NCI-H2029 treated with DMSO at 0.1 percent for 48 hours (cell line): ENCODE data around the gene STK11IP.

ENCODE experiments used
- DNase-seq: peaks from one replicate; lab custom pipeline; 2025; lab: John Stamatoyannopoulos, UW

Gene STK11IP

DNA sequence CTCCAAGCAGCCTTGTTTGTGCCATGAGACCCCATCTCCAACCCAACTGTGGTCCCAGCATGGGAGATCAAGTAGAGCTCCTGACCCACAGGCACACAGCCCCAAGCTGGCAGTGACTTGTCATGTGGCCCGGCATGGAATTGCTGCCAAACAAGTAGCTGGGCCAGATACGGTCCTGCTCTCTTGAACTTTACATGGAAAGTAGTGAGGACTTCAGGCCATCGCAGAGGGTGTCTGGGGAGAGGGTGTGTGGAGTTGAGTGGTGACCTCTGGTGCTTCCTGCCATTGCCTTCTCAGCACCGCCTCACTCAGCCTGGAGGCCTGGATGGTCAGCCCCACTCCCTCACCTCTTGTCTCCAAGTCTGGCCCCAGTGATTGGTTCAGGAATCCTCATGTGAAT, 18.9 kb downstream of the STK11IP start:
- DNase-seq, result no peak

DNA sequence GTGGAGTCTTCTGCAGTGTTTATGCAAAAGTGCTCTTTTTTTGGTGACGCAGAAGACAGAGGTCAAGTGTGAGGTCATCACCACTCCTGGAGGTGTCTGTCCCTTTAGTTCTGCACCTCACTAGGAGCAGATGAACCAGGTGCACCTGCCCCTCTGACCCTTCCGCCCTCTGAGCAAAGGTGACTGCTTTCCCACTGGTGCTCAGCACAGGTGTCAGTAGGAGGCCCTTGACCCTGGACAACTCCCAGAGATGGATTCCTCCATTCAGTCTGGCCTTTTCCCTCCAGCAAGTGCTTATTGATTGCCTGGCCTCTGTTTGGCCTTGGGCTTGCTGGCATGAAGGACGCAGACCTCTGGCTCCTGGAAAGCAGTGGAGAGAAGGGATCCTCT, 21.1 kb downstream of the STK11IP start:
- DNase-seq, result no peak

DNA sequence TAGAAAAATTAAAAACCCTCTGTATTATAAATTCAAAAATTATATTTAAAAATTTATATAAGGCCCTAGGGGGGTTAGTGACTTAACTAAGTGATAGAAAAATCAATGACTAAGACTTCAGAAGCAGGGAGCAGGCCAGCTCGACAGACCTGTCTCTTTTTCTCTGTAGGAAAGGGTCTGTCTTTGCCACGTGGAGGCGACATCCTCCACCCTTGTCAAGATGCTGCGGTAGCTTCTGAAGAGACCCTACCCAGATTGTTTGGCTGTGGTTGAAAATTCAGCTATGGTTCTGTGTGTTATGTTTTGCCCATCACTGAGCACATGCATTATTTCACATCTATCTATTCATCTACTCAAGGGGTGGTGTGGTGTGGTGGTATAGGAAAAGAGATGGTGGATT, 21.6 kb downstream of the STK11IP start:
- DNase-seq, result no peak

DNA sequence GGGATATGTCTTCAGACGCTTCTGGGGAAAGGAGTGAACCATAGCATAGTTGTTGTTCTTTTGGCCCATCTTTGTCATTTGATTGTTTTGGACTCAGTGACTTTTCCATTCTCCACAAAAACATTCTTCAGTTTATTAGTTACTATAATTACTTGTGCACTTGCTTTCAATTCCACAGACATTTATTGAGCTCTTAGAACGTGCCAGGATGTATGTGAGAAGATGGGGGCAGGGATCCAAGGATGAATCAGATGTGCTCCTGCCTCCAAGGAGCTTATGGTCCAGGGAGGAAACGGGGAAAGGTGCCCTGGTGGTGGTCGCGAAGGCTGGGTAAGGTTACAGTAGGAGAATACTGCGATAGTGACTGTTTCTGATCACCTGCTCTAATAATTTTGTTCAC, 22.9 kb downstream of the STK11IP start:
- no peak for DNase-seq

DNA sequence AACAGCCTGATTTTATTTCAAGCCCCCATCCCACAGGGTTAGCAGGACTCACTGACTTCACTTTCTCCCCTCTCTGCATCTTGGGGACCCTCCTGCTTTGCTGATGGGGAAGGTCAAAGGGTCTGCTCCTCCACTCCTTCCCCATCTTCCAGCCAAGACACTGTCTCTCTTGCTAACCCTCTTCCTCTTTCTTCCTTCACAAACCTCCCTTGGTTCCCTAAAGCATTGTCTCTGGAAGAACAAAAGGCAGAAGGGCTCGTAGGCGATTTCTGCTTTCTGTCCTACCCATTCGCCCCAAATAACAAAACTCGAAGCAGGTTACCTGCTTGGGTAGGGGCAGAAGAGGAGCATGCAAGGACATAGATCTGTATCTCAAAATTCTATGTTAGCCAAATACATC, 24.3 kb downstream of the STK11IP start:
- DNase-seq, result no peak

DNA sequence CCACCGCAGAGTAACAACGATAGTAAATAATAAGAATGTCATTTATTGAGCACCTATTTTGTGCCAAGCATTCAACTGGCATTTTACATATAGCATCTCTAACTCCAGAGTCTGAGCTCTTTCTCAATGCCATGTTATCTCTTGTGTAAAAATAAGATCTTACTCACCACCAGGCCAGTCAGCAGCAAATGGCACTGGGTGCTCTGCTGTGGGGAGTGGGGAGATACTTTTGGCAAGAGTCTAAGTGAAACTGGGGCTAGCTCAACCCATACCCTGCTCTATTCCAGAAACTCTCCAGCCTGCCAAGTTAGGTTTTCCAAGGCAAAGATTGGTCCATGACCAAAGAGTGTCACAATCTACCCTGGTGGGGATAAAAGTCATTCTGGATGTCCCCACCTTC, 24.8 kb downstream of the STK11IP start:
- DNase-seq, result no peak

DNA sequence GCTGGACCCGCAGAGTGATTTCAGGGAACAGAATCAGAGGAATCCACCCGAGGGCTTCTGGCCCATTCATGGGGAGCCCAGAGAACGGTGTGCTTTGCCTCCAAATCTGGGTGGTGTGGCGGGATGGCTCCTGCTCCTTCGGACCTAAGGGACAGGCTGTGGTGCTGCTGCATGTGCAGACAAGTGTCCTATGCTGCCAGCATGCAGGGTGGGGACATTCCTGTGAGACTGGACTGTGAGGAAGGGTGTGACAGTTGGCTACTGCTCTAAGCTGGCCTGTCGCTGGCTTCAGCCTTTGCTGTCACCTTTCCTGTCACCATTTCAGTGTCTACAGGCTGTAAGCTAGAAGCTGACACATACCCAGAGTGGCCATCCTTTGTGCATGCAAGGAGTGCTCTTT, 26.9 kb downstream of the STK11IP start:
- no peak for DNase-seq

DNA sequence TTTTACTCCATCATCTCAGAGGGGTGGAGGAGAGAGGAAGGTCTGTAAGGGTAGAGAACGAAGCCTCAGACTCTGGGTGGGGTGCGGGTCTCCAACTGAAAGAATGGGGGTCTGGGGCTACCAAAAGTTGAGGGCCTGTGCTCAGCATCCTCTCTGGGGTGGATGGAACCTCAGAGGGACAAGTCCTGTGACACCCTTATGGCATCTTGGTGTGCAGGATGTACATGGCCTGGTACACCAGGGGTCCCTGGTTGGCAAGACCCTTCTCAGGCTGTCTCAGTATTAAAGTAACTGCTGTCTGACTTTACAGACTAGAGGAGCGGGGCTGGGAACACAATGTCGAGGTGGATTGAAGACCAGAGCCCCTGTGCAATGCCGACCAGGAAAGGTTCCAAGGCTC, 27.5 kb downstream of the STK11IP start:
- no peak for DNase-seq

DNA sequence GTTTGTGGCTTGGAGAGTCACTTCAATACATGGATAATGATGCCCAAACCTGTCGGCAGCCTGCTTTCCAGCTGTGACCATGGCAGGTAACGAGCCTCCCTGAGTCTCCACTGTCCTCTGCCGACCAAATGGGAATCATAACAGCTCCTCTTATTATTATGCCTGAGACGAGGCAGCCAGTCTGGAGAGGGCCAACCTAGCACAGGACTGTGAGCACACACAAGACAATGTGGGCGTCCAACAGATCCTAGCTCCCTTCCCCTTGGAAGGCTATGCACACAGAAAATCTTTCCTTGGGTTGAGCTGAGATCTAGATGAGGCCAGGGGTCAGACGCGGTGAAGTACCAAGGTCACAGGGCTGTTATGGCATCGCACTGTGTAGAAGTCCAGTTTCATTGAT, 28.9 kb downstream of the STK11IP start:
- no peak for DNase-seq

DNA sequence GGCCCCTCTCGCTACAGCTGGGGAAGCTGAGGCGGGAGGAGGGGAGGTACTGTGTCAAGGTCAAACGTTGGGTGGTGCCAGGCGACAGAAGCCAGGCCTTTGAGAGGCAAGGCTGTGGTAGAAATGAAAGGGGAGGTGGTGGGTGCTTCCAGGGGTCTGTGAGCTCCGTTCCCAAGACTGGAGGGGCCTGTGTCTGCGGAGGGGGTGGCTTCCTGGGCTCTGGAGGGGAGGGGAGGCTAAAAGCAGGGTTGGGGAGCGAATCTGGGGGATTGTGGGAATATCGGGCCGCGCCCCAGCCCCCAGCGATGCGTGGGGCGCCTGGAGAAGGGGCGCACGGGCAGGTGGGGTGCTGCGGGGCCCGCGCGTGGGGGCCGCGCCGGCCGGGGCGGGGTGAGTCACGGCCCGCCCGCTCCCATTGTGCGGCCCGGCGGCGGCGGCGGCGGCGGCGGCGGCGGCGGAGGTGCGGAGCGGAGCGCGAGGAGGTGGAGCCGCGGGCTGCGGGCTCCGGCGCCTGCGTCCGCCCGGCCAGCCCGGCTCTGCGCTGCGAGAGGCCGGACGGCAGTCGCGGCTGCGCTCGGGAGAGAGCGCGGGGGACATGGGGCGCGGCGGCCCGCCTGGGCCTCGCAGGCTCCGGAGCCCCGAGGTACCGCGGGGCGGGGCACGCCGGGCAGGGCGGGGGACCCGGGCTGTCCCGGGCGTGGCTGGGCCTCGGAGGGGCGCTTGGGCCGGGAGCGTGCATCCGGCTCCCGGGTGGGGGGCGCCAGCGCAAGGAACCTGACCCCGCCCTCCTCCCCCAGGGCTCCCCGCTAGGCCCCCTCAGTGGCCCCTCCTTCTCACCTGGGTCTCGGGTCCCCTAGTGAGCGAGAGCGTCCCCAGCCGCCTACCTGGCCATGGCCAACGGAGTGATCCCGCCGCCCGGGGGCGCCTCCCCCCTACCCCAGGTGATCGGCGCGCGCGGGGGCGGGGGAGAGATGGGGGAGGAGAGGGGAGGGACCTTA, 29.7 kb downstream of the STK11IP start, which contains the start of gene SLC4A3:
Gene SLC4A3, plus strand, starts transcription at position 528 of the 998 bp plus-strand sequence. Its CDS starts 363 bp downstream, at position 891.
- no peak for DNase-seq

DNA sequence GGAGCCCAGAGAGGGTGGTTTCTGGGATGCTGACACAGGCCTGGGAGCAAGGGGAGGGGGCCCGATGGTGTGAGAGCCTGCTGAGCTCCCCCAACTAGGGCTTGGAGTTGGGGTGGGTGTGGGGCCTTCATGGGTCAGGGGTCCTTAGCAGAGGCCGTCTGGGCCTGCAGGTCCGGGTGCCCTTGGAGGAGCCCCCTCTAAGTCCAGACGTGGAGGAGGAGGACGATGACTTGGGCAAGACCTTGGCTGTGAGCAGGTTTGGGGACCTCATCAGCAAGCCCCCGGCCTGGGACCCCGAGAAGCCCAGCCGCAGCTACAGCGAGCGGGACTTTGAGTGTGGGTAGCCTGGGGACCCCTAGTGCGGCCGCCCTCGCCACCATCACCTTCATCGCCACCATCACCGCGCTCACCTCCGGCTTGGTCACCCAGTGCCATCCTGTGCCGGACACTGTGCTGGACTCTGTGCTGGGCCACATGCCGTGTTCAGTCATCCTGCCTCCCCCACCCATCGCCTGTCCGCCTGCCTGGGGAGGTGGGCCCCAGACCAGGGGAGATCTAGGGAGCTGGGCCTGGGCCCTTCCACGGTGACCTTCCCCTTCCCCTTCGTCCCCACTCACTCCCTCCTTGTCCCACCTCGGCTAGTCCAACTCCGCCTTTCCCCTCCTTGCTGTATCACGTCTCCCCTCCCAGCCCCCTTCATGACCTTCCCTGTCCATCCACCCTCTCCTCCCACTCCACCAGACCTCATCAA, 30.8 kb downstream of the STK11IP start:
- no peak for DNase-seq

DNA sequence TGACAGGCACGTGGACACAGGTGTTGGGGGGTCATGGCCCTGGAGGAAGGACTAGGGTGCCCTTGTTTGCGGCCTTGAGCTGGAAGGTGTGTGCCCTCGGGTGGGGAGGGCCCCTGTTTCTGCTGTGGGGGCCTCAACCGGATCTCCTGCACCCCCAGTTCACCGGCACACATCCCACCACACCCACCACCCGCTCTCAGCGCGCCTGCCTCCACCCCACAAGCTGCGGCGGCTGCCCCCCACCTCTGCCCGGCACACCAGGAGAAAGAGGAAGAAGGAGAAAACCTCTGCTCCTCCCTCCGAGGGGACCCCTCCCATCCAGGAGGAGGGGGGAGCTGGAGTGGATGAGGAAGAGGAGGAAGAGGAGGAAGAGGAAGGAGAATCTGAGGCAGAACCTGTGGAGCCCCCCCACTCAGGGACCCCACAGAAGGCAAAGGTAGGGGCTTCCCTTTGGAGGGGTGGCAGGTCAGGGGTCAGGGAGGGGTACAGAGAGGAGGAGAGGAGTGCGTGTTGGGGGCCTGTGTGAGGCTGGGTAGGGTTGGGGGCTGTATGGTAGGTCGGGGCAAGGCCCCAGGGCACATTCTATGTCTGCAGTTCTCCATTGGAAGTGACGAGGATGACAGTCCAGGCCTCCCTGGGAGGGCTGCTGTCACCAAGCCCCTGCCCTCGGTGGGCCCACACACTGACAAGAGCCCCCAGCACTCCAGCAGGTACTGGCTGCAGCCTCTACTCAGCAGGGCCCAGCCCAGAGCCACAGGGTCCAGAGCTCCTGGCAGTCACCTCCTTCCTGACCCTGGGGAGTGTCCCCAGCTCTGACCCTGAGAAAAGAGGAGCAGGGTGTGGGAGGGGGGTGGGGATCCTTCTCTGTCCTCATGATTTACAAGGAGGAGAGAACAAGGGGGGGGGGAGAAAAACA, 31.6 kb downstream of the STK11IP start:
- no peak for DNase-seq

DNA sequence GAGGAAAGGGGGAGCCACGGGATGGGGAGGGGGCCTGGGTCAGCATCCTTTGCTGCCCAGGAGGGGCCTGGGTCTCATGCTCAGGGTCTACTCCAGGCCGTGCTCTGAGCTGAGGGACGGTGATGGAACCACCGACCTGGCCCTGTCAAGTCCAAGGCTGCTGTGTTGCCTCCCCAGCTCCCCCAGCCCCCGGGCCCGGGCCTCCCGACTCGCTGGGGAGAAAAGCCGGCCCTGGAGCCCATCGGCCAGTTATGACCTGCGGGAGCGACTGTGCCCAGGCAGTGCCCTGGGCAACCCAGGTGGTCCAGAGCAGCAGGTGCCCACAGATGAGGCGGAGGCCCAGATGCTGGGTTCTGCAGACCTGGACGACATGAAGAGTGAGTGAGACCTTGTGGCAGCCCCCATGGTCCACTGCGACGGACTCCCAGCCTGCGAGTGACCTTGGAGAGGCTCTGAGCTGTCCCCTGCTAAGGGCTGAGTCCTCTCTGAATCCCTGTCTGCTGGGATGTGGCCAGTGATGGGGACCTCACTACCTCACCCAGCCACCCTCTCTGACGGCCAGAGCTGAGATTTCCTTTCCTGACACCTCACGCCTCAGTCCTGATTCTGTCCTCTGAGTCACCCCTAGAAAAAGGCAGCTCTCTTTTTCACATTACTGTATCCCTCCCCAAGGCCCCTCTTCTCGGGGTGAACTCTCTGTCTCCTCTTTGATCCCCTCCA, 32.5 kb downstream of the STK11IP start:
- no peak for DNase-seq

DNA sequence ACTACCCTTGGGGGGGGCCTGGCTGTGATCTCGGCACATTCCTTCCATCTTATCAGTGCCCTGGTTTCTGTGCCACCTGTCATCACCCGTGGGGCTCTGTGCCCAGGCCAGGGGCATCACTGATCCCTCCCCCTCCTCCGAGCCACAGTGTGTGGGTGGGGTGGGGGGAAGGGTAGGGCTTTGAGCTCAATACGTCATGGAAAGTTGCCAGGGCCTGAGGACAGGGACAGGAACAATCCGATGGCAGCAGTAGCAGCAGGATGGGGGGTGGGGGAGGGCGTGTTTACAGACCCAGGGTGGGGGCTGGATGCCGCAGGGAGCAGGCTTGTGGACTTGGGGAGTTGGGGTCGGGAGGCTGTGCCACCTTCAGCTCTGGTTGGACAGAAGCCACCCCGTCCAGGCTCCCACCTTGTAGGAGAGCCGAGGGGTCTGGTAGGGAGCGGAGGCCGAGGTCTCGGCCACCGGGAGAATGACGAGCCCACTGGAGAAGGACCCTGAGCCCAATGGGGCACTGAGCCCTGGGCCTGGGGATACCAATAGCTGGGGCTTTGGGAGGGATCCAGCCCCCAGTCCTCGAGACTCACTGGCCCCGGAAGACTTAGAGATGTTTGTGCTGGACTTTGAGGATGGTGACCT, 33.2 kb downstream of the STK11IP start:
- no peak for DNase-seq

DNA sequence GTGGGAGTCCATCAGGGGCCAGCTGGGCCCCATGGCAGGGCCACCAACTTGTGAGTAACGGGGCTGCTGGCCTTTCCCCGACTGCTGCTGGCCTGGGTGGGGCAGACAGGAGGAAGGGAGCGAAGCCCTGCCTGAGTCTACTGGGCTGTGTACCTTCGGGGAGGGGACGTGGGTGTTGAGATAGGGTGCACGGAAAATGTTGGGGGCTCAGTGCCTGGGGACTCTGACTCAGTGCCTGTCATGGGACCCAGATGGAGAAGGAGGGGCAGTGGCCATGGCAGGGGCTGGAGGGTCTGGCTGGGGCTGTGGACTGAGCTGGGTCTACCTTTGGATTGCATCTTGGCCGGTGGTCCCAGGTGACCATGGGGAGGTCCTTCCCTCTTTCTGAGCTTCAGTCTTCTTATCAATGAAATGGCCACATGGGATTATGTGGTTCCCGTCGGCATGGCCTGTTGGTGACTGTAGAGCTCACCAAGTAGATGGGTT, 33.8 kb downstream of the STK11IP start:
- no peak for DNase-seq

DNA sequence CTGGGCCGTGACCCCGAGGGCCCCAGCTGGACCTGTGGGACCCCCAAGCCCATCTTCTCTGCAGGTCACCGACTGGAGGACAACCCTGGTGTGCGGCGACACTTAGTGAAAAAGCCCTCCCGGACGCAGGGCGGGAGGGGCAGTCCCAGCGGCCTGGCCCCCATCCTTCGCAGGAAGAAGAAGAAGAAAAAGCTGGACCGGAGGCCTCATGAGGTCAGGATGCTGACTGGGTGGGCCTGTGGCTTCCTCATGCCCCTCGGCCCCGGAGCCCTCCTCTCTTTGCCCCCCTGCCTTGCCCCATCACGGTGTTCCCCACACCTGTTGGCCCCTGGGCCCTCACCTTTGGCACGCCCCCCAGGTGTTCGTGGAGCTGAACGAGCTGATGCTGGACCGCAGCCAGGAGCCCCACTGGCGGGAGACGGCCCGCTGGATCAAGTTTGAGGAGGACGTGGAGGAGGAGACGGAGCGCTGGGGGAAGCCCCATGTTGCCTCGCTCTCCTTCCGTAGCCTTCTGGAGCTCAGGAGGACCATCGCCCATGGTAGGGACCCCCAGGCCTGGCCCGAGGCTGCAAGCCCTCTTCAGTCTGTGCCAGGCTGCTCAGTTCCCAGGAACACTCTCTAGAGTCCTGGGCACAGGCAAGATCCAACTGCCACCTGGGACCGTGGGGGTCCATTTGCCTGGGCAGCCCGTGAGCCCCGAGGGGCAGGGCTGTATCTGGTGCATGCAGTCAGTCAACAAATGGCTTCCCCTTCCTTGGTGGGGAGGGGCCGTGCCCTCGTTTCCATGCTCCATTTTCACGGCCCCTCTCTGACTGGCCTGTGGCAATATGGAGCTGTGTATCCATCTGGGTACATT, 34.5 kb downstream of the STK11IP start:
- DNase-seq, result no peak

DNA sequence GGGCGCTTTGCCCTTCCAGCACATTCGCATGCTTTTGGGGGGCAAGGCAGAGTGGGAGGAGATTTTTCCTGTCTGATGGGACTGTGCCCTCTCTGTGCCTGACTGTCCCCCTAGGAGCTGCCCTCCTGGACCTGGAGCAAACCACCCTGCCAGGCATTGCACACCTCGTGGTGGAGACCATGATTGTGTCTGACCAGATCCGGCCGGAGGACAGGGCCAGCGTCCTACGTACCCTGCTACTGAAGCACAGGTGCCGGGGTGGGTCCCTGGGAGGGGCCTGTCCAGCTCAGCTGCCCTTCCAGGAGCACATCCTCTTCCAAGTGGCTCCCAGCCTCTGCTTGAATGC, 35.1 kb downstream of the STK11IP start:
- no peak for DNase-seq

DNA sequence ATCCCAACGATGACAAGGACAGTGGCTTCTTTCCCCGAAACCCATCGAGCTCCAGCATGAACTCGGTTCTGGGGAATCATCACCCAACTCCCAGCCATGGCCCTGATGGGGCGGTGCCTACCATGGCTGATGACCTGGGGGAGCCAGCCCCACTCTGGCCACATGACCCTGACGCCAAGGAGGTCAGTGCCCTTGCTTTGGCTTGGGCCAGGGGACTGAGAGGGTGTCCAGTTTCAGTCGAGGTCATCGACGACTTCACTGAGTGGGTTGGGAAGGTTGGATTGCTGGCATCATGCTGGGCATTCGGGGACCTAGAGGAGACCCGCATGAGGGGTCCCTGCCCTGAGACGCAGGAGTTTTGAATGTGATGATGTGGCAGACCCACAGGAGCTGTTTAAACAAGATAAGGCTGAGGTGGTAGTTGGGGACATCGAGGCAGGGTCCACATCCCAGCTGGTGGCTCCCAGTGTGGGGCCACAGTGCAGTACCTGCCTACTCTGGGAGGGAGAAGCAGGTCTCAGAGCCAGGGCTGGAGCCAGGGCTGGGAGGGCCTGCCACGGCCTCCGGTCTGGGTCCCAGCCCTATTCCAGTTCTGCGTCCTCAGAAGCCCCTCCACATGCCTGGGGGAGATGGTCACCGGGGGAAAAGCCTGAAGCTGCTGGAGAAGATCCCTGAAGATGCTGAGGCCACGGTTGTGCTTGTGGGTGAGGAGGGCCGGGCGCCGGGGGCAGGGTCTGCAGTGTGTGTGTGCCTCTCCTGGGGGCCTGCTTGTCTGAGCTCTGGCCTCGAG, 35.8 kb downstream of the STK11IP start:
- no peak for DNase-seq
